GM23338 (cell line): ENCODE measurements around the gene PPM1E. TPM values are rescaled to one million over a fixed set of nuclear protein-coding genes. Genes with fewer than 3 reads are reported as not detected.

Source experiments
- ATAC-seq: fragments of 200-7000 bp; cut with Tn5 transposase; 3 replicates; pipeline ENCODE4 v1.9.1; 2020
- DNase-seq: peaks from one replicate; pipeline ENCODE4 v3.0.0-alpha.2; 2015; ENCODE audit warnings: low spot score
- H2AFZ ChIP-seq: fragments of 200-600 bp; sonication (generic); 2 replicates; pipeline ENCODE4 v1.8.0; 2016; ENCODE audit warnings: antibody characterized with exemption, mild to moderate bottlenecking, moderate library complexity
- H3F3A ChIP-seq: fragments of 200-600 bp; sonication (generic); replicated peaks from 2 replicates; pipeline ENCODE4 v1.8.0; 2017; ENCODE audit warnings: antibody characterized with exemption, mixed run types, low read depth
- H3K27ac ChIP-seq: fragments of 200-600 bp; sonication (generic); 2 replicates; pipeline ENCODE4 v1.6.1; 2016; ENCODE audit warnings: low read depth
- H3K27me3 ChIP-seq: fragments of 200-600 bp; sonication (generic); 2 replicates; pipeline ENCODE4 v1.8.0; 2016; ENCODE audit warnings: mild to moderate bottlenecking, mixed run types, moderate library complexity; ENCODE audit not compliant: insufficient read depth
- H3K36me3 ChIP-seq: fragments of 200-600 bp; sonication (generic); 2 replicates; pipeline ENCODE4 v1.8.0; 2016; ENCODE audit warnings: mild to moderate bottlenecking; ENCODE audit not compliant: insufficient read depth
- H3K4me1 ChIP-seq: fragments of 200-600 bp; sonication (generic); 2 replicates; pipeline ENCODE4 v1.8.0; 2016; ENCODE audit warnings: mild to moderate bottlenecking, moderate library complexity; ENCODE audit not compliant: insufficient read depth
- H3K4me2 ChIP-seq: fragments of 200-600 bp; sonication (generic); 2 replicates; pipeline ENCODE4 v1.7.1; 2017; ENCODE audit warnings: mixed run types
- H3K4me3 ChIP-seq: fragments of 200-600 bp; sonication (generic); 2 replicates; pipeline ENCODE4 v1.6.1; 2016; ENCODE audit warnings: mixed run types
- H3K79me2 ChIP-seq: fragments of 200-600 bp; sonication (generic); replicated peaks from 2 replicates; pipeline ENCODE4 v1.8.0; 2017; ENCODE audit warnings: mild to moderate bottlenecking; ENCODE audit not compliant: insufficient read depth
- H3K9me2 ChIP-seq: fragments of 200-600 bp; sonication (generic); 2 replicates; pipeline ENCODE4 v1.8.0; 2017; ENCODE audit not compliant: insufficient read depth
- H4K20me1 ChIP-seq: fragments of 200-600 bp; sonication (generic); replicated peaks from 2 replicates; pipeline ENCODE4 v1.8.0; 2017; ENCODE audit warnings: mild to moderate bottlenecking; ENCODE audit not compliant: insufficient read depth
- H3K27ac Mint-ChIP-seq: 2 replicates; pipeline ENCODE4 v1.8.0; 2020; ENCODE audit warnings: inconsistent platforms, mild to moderate bottlenecking, moderate library complexity, mixed read lengths
- H3K27me3 Mint-ChIP-seq: 3 replicates; pipeline ENCODE4 v1.8.0; 2022; ENCODE audit warnings: low read depth, mild to moderate bottlenecking, moderate library complexity, mixed read lengths, inconsistent platforms; ENCODE audit not compliant: insufficient read depth, poor library complexity
- H3K36me3 Mint-ChIP-seq: 3 replicates; pipeline ENCODE4 v1.8.0; 2021; ENCODE audit warnings: low read depth, mild to moderate bottlenecking, inconsistent platforms, moderate library complexity, mixed read lengths
- H3K4me1 Mint-ChIP-seq: 3 replicates; pipeline ENCODE4 v1.8.0; 2020; ENCODE audit warnings: mild to moderate bottlenecking, inconsistent platforms, mixed read lengths
- H3K4me3 Mint-ChIP-seq: 3 replicates; pipeline ENCODE4 v1.8.0; 2021; ENCODE audit warnings: moderate library complexity, mild to moderate bottlenecking, inconsistent platforms, mixed read lengths
- H3K9me3 Mint-ChIP-seq: 3 replicates; pipeline ENCODE4 v1.8.0; 2020; ENCODE audit warnings: moderate library complexity, mild to moderate bottlenecking, inconsistent platforms, mixed read lengths
- CREB1 ChIP-seq: fragments of 250-450 bp; sonication (Bioruptor Pico); IDR thresholded peaks from 2 replicates; pipeline ENCODE4 v1.5.0; 2020; ENCODE audit warnings: low read depth, mild to moderate bottlenecking, moderate library complexity
- CTCF ChIP-seq, 2 experiments: fragments of 200-600 bp in 1 of 2; sonication (generic) in 1 of 2; conservative IDR thresholded peaks; 2 replicates each; pipeline versions ENCODE4 v1.5.1 to v1.6.1; 2016 to 2017; ENCODE audit warnings: antibody characterized with exemption in 2 of 2, low read depth in 2 of 2, mild to moderate bottlenecking in 2 of 2, moderate library complexity in 1 of 2
- ETS1 ChIP-seq: IDR thresholded peaks from 2 replicates; pipeline ENCODE4 v1.6.1; 2016; ENCODE audit warnings: antibody characterized with exemption
- EZH2 ChIP-seq: fragments of 200-600 bp; sonication (generic); IDR thresholded peaks from one replicate; pipeline ENCODE4 v1.8.0; 2017; ENCODE audit warnings: antibody characterized with exemption, mild to moderate bottlenecking, low read depth; ENCODE audit not compliant: unreplicated experiment
- EZH2phosphoT487 ChIP-seq: fragments of 200-600 bp; sonication (generic); IDR thresholded peaks from one replicate; pipeline ENCODE4 v1.8.1; 2018; ENCODE audit warnings: antibody characterized with exemption; ENCODE audit not compliant: unreplicated experiment
- JUNB ChIP-seq: IDR thresholded peaks from one replicate; pipeline ENCODE4 v1.6.1; 2016; ENCODE audit warnings: antibody characterized with exemption; ENCODE audit not compliant: unreplicated experiment
- NANOG ChIP-seq: IDR thresholded peaks from 2 replicates; pipeline ENCODE4 v1.6.1; 2016; ENCODE audit warnings: antibody characterized with exemption, borderline replicate concordance
- REST ChIP-seq: IDR thresholded peaks from one replicate; pipeline ENCODE4 v1.6.1; 2018; ENCODE audit warnings: antibody characterized with exemption; ENCODE audit not compliant: unreplicated experiment
- STAT1 ChIP-seq: IDR thresholded peaks from one replicate; pipeline ENCODE4 v1.6.1; 2016; ENCODE audit warnings: antibody characterized with exemption; ENCODE audit not compliant: unreplicated experiment
- ZNF114 ChIP-seq: fragments of 250-450 bp; sonication (Bioruptor Pico); IDR thresholded peaks from 2 replicates; pipeline ENCODE4 v1.5.0; 2020; ENCODE audit warnings: mild to moderate bottlenecking, moderate library complexity
- ZNF331 ChIP-seq: fragments of 250-450 bp; sonication (Bioruptor Pico); IDR thresholded peaks from 2 replicates; pipeline ENCODE4 v1.5.0; 2020; ENCODE audit warnings: low read depth, mild to moderate bottlenecking, moderate library complexity
- ZNF462 ChIP-seq: fragments of 250-450 bp; sonication (Bioruptor Pico); IDR thresholded peaks from 2 replicates; pipeline ENCODE4 v1.5.0; 2020; ENCODE audit warnings: mild to moderate bottlenecking, moderate library complexity
- polyA plus RNA-seq: library from polyadenylated mRNA; unstranded; fragments of >200 nt; fragmentation: Nextera tagmentation; extraction: Ambion mirVana; gene quantifications from 2 replicates; pipeline ENCODE4 v1.2.1, GENCODE V29; 2016
- total RNA-seq: library from RNA; depleted of rRNA; stranded (reverse); fragments of >200 nt; shearing (Covaris generic); gene quantifications from 2 replicates; pipeline ENCODE4 v1.2.3, GENCODE V29; 2014

The PPM1E gene
- total and polyA plus RNA-seq, 2 experiments from 2014 or later: 2.1 to 13.8 TPM

GRCh38 chr17:58976541-58976940 is 220.9 kb downstream of the PPM1E start:
- Histone ChIP-seq H4K20me1 (no peaks in the 10 kb centered on the region), H3K4me2 (no peak overlapping the region), H3K4me3 (no peak overlapping the region), H3K79me2 (no peaks in the 10 kb centered on the region), H3K4me1 (no peaks in the 10 kb centered on the region), H3K36me3 (0 out of 2 replicates have a peak, but pooled peaks cover 4% of the 10 kb centered on the region), H2AFZ (no peak overlapping the region), H3K9me2 (no peaks in the 10 kb centered on the region), H3K27me3 (no peaks in the 10 kb centered on the region), H3F3A (no peaks in the 10 kb centered on the region), H3K27ac (no peak overlapping the region)
- H3K27ac Mint-ChIP-seq: no peak overlapping the region
- no peaks in the 10 kb centered on the region for H3K27me3 Mint-ChIP-seq
- TF ChIP-seq ETS1 (no peak), EZH2 (no peak), JUNB (no peak), NANOG (no peak), ZNF331 (no peak), CTCF (conservative IDR thresholded peaks at IDR 0.05; ENCODE audit: low read depth in 2 of 2) (no peak), ZNF462 (CRISPR knock-in tag) (no peak), REST (no peak), ZNF114 (CRISPR knock-in tag) (no peak), EZH2phosphoT487 (no peak), CREB1 (no peak), STAT1 (no peak)
- DNase-seq (no peak), ATAC-seq (no peak)
- H3K4me1 Mint-ChIP-seq: no peaks in the 10 kb centered on the region
- no peaks in the 10 kb centered on the region for H3K9me3 Mint-ChIP-seq
- H3K4me3 Mint-ChIP-seq: no peak overlapping the region
- H3K36me3 Mint-ChIP-seq: no peaks in the 10 kb centered on the region
